K562 (cell line): Measurements from ENCODE around the gene PPFIA1. TPM values are rescaled to one million over a fixed set of nuclear protein-coding genes. Genes with fewer than 3 reads are reported as not detected.

ENCODE experiments used
- CEBPG ChIP-seq, 3 experiments: fragments of 200-800 bp in 1 of 3; sonication (Bioruptor generic) in 1 of 3; sonication (generic) in 1 of 3; formaldehyde crosslinking in 1 of 3; IDR thresholded peaks in 2 of 3; conservative IDR thresholded peaks in 1 of 3; 2 replicates each; pipeline versions ENCODE4 v1.6.1 to v1.8.0; 2016 to 2022; ENCODE audit warnings: missing compliant biosample characterization in 2 of 3, missing genetic modification characterization in 2 of 3, mild to moderate bottlenecking in 1 of 3, missing genetic modification reagents in 1 of 3
- E2F8 ChIP-seq: fragments of 450-650 bp; IDR thresholded peaks from 2 replicates; pipeline ENCODE4 v1.7.1; 2018; ENCODE audit warnings: mild to moderate bottlenecking, low read depth; ENCODE audit not compliant: partially characterized antibody
- NCOA6 ChIP-seq: fragments of 450-650 bp; IDR thresholded peaks from 2 replicates; pipeline ENCODE4 v1.6.1; 2017; ENCODE audit warnings: mild to moderate bottlenecking
- NR1H2 ChIP-seq: sonication (generic); formaldehyde crosslinking; IDR thresholded peaks from 2 replicates; pipeline ENCODE4 v1.4.0; 2020; ENCODE audit warnings: mild to moderate bottlenecking, missing genetic modification reagents
- PHB2 ChIP-seq: fragments of 450-650 bp; IDR thresholded peaks from 2 replicates; pipeline ENCODE4 v1.6.1; 2017; ENCODE audit warnings: low read depth
- PRDM10 ChIP-seq: fragments of 450-650 bp; IDR thresholded peaks from 2 replicates; pipeline ENCODE4 v1.6.1; 2018; ENCODE audit not compliant: partially characterized antibody
- RBBP5 ChIP-seq: fragments of 200-600 bp; sonication (generic); IDR thresholded peaks from 2 replicates; pipeline ENCODE4 v1.6.1; 2012; ENCODE audit warnings: borderline replicate concordance, mild to moderate bottlenecking, low read length, control low read depth, inconsistent platforms; ENCODE audit not compliant: insufficient read depth, poor library complexity, severe bottlenecking
- RBM34 ChIP-seq: fragments of 200-400 bp; formaldehyde crosslinking; IDR thresholded peaks from 2 replicates; pipeline ENCODE4 v1.6.1; 2018; ENCODE audit warnings: low read length, borderline replicate concordance; ENCODE audit not compliant: insufficient read depth
- TSC22D4 ChIP-seq: fragments of 450-650 bp; IDR thresholded peaks from 2 replicates; pipeline ENCODE4 v1.6.1; 2016; ENCODE audit warnings: missing genetic modification characterization, missing biosample characterization, control low read depth
- ZBTB2 ChIP-seq: fragments of 450-650 bp; IDR thresholded peaks from 2 replicates; pipeline ENCODE4 v1.6.1; 2016; ENCODE audit warnings: antibody characterized with exemption
- ZNF134 ChIP-seq: fragments of 250-450 bp; sonication (Bioruptor Pico); conservative IDR thresholded peaks from 2 replicates; pipeline ENCODE4 v1.4.0; 2020
- polyA plus RNA-seq, 8 experiments: library from polyadenylated mRNA; depleted of rRNA in 4 of 8; stranded (reverse) in 5 of 8; unstranded in 3 of 8; fragments of >200 nt; fragmentation: Nextera tagmentation in 2 of 8; fragmentation: Illumina TruSeq in 1 of 8; extraction: Ambion mirVana in 2 of 8; extraction: Trizol in 1 of 8; gene quantifications; 2 replicates each; pipeline versions ENCODE4 v1.2.1 to v1.2.3, GENCODE V29; 2011 to 2014; ENCODE audit warnings: inconsistent platforms in 1 of 8, missing spikeins in 1 of 8
- total RNA-seq, 7 experiments: library from RNA; depleted of rRNA in 6 of 7; stranded (reverse); fragments of >200 nt in 6 of 7; fragmentation: Illumina TruSeq in 2 of 7; extraction: Trizol in 2 of 7; gene quantifications; 2 replicates each; pipeline versions ENCODE4 v1.2.1 to v1.2.3, GENCODE V29; 2011 to 2021; ENCODE audit warnings: low replicate concordance in 1 of 7

The PPFIA1 gene
- total and polyA plus RNA-seq, 9 of the 15 experiments (the other 6 are each of a cell fraction or from before 2014, with no cell fraction given) = 9.9 to 41.5 (median 28.5) TPM

- no peak for TF ChIP-seq PRDM10
- TF ChIP-seq PHB2 = no peak
- no peak for TF ChIP-seq ZBTB2
- TF ChIP-seq CEBPG (CRISPR knock-in tag; IDR thresholded peaks at IDR 0.05) = no peak
- no peak for TF ChIP-seq CEBPG (tag; conservative IDR thresholded peaks at IDR 0.05 in 1 of 2, IDR thresholded peaks at IDR 0.05 in 1 of 2)
- TF ChIP-seq E2F8 = no peak
- TF ChIP-seq ZNF134 (CRISPR knock-in tag) = no peak
- no peak for TF ChIP-seq TSC22D4 (tag)
- no peak for TF ChIP-seq NR1H2 (CRISPR knock-in tag)
- no peak for TF ChIP-seq NCOA6
- TF ChIP-seq RBBP5 = no peak
- TF ChIP-seq RBM34 = no peak
Observed at GRCh38 chr11:70306586-70307033, 36.1 kb downstream of the PPFIA1 start (continued).
